ENCODE results near the gene DDX54. TPM values are rescaled to one million over a fixed set of nuclear protein-coding genes. Genes with fewer than 3 reads are reported as not detected.

The DDX54 gene
- total RNA-seq, 1 experiment from 2014 or later = 151 TPM

GRCh38 chr12:113220593-113221180 is 35.4 kb upstream of the DDX54 start:
- peak overlapping the region; percentile 85 for H3K4me3 Mint-ChIP-seq
- no peak for DNase-seq (ENCODE audit: low spot score)
- no peak for ATAC-seq
- ChIA-PET POLR2A (interaction anchor here (0.6 to 1.9 kb wide), 5 partner anchors 10 to 115 kb away, joined by 3 to 6 read pairs (median 3); no protein-coding TSS in a partner anchor), CTCF (interaction anchor here (1.5 kb wide), 3 partner anchors 25 to 205 kb away, joined by 4 to 7 read pairs (median 5); no protein-coding TSS in a partner anchor)
- TF ChIP-seq ZNF396 (CRISPR knock-in tag; IDR thresholded peaks at IDR 0.05; ENCODE audit: borderline replicate concordance) = no peak
- peak; percentile 75; the same call in 1 of the 2 replicates for TF ChIP-seq ZNF263 (CRISPR knock-in tag; IDR thresholded peaks at IDR 0.05; ENCODE audit: low read depth)
- TF ChIP-seq PRDM15 (CRISPR knock-in tag; IDR thresholded peaks at IDR 0.05) = peak; percentile 94
- H3K27ac Mint-ChIP-seq = peak overlapping the region; percentile 93
- peaks cover 20% of the 10 kb centered on the region for H3K4me1 Mint-ChIP-seq
- H3K9me3 Mint-ChIP-seq = no peaks in the 10 kb centered on the region
- H3K36me3 Mint-ChIP-seq = no peaks in the 10 kb centered on the region
- no peaks in the 10 kb centered on the region for H3K27me3 Mint-ChIP-seq (ENCODE audit: low read depth)

- ATAC-seq = no peak
- H3K27ac Mint-ChIP-seq = no peak overlapping the region
- H3K27me3 Mint-ChIP-seq (ENCODE audit: low read depth) = no peaks in the 10 kb centered on the region
- TF ChIP-seq SMAD3 (CRISPR knock-in tag; IDR thresholded peaks at IDR 0.05; ENCODE audit: borderline replicate concordance) = no peak
- TF ChIP-seq USF1 (CRISPR knock-in tag; IDR thresholded peaks at IDR 0.05) = no peak
- TF ChIP-seq EMX1 (CRISPR knock-in tag; IDR thresholded peaks at IDR 0.05) = no peak
- ChIA-PET POLR2A (no interaction called here), CTCF (interaction anchor here (1.1 kb wide), 1 partner anchor 17 kb away, joined by 3 read pairs; no protein-coding TSS in a partner anchor)
- H3K4me3 Mint-ChIP-seq = no peak overlapping the region
- DNase-seq (ENCODE audit: low spot score) = no peak
- peaks cover 8% of the 10 kb centered on the region for H3K4me1 Mint-ChIP-seq
- no peaks in the 10 kb centered on the region for H3K9me3 Mint-ChIP-seq
- H3K36me3 Mint-ChIP-seq = no peaks in the 10 kb centered on the region
Measured at GRCh38 chr12:113216027-113216426, 30.7 kb upstream of the DDX54 start.

- no peak for TF ChIP-seq ZBTB43 (CRISPR knock-in tag; IDR thresholded peaks at IDR 0.05)
- H3K9me3 Mint-ChIP-seq = no peaks in the 10 kb centered on the region
- H3K27ac Mint-ChIP-seq = peak overlapping the region; percentile 63; the same call in 1 of the 2 replicates
- POLR2A ChIA-PET = no interaction called here
- no peak for ATAC-seq
- no peaks in the 10 kb centered on the region for H3K27me3 Mint-ChIP-seq (ENCODE audit: low read depth)
- no peak overlapping the region for H3K4me3 Mint-ChIP-seq
- DNase-seq (ENCODE audit: low spot score) = no peak
- H3K36me3 Mint-ChIP-seq = no peaks in the 10 kb centered on the region
- H3K4me1 Mint-ChIP-seq = peaks cover 3% of the 10 kb centered on the region
- CTCF ChIA-PET = no interaction called here
Measured at GRCh38 chr12:113214895-113215400, 29.7 kb upstream of the DDX54 start.

GRCh38 chr12:113211160-113211559 is 25.9 kb upstream of the DDX54 start:
- Mint-ChIP-seq H3K27ac (no peak overlapping the region), H3K4me1 (peaks cover 10% of the 10 kb centered on the region), H3K9me3 (peaks cover 5% of the 10 kb centered on the region), H3K36me3 (peaks cover 5% of the 10 kb centered on the region), H3K4me3 (no peak overlapping the region), H3K27me3 (ENCODE audit: low read depth) (no peaks in the 10 kb centered on the region; the same call in 1 of the 2 replicates)
- ChIA-PET CTCF (interaction anchor here (0.6 kb wide), 1 partner anchor 14 kb away, joined by 7 read pairs; no protein-coding TSS in a partner anchor), POLR2A (interaction anchor here (1.2 kb wide), 1 partner anchor 11 kb away, joined by 3 read pairs; no protein-coding TSS in a partner anchor)
- DNase-seq (ENCODE audit: low spot score) (no peak), ATAC-seq (no peak)
- TF ChIP-seq ATF1 (CRISPR knock-in tag; IDR thresholded peaks at IDR 0.05) = no peak
- TF ChIP-seq SP1 (CRISPR knock-in tag; conservative IDR thresholded peaks at IDR 0.05) = no peak
- TF ChIP-seq ZNF416 (CRISPR knock-in tag; IDR thresholded peaks at IDR 0.05) = no peak
- TF ChIP-seq ARID4B (CRISPR knock-in tag; IDR thresholded peaks at IDR 0.05; ENCODE audit: borderline replicate concordance) = no peak
- no peak for TF ChIP-seq USF1 (CRISPR knock-in tag; IDR thresholded peaks at IDR 0.05)
- no peak for TF ChIP-seq HMGA2 (CRISPR knock-in tag; IDR thresholded peaks at IDR 0.05)
- TF ChIP-seq MLX (CRISPR knock-in tag; IDR thresholded peaks at IDR 0.05) = no peak
- no peak for TF ChIP-seq FOXP1 (CRISPR knock-in tag; IDR thresholded peaks at IDR 0.05; ENCODE audit: borderline replicate concordance)

Measured in WTC11 (cell line).